GM18868 (cell line): ENCODE measurements around the gene UGT2B17.
"Not testable (repeated sequence)": the region's sequence is repeated elsewhere in the genome, so short reads cannot be mapped to it uniquely, and the experiment has no call there.

ENCODE experiments used
- ATAC-seq: cut with Tn5 transposase; IDR thresholded peaks from one replicate; pipeline ENCODE4 v1.9.1; 2021; ENCODE audit warnings: mild to moderate bottlenecking, moderate library complexity; ENCODE audit not compliant: unreplicated experiment

Gene UGT2B17

DNA sequence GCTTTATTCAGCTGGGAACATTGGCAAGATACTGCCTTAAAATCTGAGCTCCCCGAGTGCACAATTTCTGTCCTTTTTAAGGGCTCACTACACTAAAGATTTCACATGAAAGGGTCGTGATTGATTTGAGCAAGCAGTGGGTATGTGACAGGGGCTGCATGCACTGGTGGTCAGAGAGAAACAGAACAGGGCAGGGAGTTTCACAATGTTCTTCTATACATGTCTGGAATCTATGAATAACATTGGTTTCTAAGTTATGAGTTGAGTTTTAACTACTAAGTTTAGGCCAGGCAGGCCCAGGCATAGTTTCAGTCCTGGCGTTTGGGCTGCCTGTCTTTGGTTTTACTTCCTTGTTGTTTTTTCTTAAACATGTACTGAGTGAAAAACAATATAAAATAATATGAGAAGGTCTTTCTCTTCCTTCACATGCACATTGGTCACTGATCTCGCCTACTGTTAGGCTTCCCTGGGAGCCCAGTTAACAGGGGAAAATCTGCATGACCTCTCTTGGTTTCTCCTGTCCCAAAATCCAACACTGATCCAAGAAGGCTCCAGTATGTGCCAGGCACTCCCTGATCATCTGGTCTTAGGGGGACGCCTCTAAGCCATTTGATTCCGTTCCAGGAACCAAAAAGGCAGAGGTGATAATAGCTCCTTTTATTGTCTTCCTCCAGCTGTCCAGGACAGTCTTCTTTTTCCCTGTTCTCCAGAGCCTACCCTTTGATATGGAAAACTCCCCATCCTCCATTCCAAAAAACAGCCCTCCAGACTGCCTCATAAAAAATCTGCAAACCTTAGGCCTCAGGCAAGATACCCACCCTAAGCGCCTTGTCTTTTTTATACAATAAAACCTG lies at the start of gene UGT2B17:
UGT2B17 (minus strand) TSS at position 51 of the 854 bp plus-strand sequence. CDS start 7,838 bp downstream, outside the sequence.
- ATAC-seq: peak; percentile 84

DNA sequence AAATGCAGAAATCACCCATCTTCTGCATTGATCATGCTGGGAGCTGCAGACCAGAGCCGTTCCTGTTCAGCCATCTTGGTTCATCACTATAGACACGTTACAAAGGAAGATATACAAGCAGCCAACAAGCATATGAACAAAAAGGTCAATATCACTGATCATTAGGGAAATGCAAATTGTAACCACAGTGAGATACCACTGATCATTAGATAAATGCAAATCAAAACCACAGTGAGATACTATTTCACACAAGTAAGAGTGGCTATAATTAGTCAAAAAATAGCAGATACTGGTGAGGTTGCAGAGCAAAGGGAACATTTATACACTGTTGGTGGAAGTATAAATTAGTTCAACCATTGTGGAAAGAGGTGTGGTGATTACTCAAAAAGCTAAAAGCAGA lies 46.6 kb upstream of the UGT2B17 start:
- not testable (repeated sequence) for ATAC-seq

DNA sequence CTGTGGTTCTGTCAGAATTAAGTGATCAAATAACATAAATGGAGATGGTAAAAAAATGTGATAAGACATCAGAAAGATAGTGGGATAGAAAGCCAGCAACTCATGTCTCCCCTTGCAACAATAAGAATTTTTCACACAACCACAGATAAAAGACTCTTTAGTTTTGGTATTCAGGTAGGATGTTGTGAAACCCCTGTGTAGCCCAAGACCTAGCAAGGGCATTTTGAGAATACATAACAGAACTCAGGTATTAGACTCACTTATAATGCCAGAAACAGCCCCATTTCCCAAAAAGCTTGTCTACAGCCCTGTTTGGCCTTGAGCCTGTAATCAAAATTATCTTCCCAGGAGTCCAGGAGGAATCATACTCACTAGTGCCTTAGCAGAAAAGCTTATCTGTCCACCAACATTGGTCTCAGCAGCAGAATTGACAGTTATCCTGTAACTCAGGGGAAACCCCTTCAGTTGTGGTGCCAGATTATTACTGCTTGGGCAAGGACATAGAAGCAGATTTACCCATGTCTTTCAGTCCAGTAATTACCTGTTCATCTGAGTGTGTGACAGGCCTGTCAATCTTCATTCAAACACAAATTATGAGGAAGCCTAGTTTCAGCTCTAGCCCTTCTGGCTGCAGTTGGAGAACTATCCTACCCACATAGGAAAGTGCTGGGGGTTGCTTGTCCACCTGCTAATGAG lies 41.0 kb upstream of the UGT2B17 start:
- peak; percentile 62 for ATAC-seq

GRCh38 chr4:68615699-68616422 lies 39.7 kb upstream of the UGT2B17 start:
- no peak for ATAC-seq

DNA sequence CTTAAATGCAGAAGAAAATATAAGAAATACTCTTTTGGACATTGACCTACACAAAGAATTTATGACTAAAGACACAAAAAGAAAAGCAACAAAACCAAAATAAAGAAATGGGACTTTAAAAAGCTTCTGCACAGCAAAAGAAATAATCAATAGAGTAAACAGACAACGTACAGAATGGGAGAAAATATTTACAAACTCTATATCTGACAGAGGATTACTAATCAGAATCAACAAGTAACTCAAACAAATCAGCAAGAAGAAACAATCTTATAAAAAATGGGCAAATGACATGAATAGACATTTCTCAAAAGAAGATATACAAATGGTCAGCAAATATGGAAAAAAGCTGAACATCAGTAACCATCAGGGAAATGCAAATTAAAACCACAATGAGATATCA lies 37.6 kb upstream of the UGT2B17 start:
- ATAC-seq: no peak

DNA sequence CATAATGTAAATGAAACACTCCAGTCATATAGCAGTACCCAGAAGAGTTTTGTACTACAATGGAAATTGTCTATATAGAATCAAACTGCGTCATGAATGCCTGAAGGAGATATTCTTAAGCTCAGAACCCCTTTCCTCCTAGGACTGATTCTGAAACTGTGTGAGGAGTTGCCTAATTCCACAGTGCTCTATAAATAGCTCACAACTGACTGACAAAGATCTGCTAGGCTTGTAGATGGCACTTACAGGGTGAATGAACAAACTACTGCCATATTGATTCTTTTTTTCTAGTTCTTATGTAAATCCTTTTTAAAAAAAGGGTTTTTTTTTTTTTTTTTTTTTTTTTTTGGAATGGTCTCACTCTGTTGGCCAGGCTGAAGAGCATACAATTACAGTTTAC lies 30.1 kb upstream of the UGT2B17 start:
- ATAC-seq: no peak

DNA sequence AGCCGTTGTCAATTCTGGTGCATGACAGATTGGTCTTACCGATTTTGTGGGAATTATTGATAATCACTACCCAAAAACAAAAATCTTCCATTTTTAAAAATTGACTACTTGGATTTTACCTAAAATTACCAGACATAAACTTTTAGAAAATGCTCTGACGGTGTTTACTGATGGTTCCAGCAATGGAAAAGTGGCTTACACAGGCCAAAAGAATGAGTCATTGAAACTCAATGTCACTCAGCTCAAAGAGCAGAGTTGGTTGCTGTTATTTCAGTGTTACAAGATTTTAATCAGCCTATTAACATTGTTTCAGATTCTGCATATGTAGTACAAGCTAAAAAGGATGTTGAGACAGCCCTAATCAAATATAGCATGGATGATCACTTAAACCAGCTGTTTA lies 23.0 kb upstream of the UGT2B17 start:
- ATAC-seq: no peak

- no peak for ATAC-seq
Observed at GRCh38 chr4:68597482-68597881, 21.4 kb upstream of the UGT2B17 start.

GRCh38 chr4:68594678-68595077 lies 18.6 kb upstream of the UGT2B17 start:
- no peak for ATAC-seq

DNA sequence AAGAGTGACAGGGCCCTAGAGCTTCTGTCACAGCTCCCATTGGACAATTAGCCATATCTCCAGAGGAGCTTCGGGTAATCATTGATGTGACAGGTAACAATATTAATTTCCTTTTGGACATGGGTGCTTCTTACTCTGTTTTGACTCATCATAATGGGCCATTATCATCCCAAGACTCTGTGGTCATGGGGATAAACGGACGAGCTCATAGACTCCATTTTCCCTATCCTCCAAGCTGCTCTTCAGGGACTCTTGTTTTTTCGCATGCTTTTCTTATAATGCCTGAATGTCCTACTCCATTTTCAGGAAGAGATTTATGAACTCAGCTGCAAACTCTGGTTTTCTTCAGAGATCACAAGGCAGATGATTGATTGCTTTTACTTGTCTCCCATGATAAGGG lies 17.0 kb upstream of the UGT2B17 start:
- no peak for ATAC-seq

DNA sequence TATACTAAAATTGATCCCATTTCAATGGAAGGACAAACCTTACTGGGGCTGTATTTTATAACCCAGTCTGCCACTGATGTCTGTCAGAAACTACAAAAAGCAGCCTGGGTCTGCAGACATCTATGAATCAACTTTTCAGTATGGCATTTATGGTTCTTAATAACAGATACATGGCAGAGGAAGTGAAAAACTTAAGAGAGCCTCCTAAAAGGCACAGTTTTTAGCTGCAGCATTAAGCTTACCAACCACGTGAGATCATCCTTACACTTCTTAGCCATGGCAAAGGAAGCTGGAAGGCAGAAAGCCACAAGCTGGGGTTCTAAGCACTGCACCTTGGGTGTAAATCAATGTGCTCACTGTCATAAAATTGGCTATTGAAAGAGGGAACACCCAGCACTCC lies 16.6 kb upstream of the UGT2B17 start:
- ATAC-seq: peak; percentile 94

DNA sequence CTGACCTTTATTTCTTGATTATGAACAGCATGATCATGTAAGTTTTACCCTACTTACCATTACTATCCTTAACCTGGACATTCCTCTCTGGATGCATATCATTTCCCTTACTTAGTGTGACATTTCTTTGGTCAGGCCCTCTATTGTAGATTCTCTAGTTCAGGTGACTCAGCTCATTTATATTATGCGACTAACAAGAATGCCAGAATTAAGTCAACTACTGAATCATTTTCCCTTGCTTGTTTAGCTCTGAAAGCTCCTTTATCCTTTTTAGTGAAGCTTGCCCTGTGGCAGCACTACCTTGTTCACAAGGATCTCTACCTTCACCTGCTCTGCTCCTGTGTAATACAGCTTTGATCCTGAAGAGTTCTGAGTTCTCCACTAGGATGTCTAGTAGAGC lies 15.1 kb upstream of the UGT2B17 start:
- no peak for ATAC-seq

- no peak for ATAC-seq
Observed at GRCh38 chr4:68589790-68590189, 13.7 kb upstream of the UGT2B17 start.

- no peak for ATAC-seq
Observed at GRCh38 chr4:68582339-68582717, 6.2 kb upstream of the UGT2B17 start.

GRCh38 chr4:68581383-68582338 lies 5.5 kb upstream of the UGT2B17 start:
- ATAC-seq: no peak

DNA sequence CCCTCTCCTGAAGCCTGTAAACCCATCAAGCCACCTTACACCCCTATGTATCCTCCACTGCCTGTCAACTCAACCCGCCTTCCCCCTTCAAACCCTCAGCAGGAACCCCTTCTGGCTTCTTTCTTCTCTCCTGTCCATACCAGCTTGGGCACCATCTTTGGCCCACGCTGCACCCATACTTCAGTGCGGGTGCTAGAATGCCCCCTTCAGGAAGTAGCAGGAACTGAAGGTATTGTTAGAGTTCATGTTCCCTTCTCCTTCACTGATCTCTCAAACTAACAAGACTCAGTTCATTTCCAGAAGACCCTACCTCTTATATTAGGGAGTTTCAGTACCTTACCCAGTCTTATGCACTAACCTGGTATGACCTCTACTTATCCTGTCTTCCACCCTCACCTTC lies 1.5 kb upstream of the UGT2B17 start:
- ATAC-seq: no peak

GRCh38 chr4:68575636-68576035 lies 486 bp downstream of the UGT2B17 start:
- not testable (repeated sequence) for ATAC-seq

DNA sequence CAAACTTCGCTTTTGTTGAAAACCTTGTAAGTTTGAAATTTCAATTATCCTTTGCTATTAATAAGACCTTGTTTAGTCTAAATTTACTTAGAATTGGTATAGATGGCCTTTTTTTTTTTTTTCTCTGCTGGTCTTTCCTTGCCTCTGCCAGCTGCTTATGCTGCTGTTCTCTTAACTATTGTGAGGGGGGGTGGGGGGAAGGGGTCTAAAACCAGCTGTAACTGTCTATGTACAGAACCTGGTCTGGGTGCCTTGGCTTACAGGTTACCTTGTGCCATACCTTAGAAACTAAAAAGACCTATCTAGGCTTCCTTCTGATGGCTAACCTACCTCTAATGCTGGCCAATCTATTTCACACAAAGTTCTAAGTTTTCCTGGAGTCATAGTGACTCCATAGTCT lies 1.0 kb downstream of the UGT2B17 start:
- no peak for ATAC-seq

- no peak for ATAC-seq
Observed at GRCh38 chr4:68572653-68573170, 3.4 kb downstream of the UGT2B17 start.

DNA sequence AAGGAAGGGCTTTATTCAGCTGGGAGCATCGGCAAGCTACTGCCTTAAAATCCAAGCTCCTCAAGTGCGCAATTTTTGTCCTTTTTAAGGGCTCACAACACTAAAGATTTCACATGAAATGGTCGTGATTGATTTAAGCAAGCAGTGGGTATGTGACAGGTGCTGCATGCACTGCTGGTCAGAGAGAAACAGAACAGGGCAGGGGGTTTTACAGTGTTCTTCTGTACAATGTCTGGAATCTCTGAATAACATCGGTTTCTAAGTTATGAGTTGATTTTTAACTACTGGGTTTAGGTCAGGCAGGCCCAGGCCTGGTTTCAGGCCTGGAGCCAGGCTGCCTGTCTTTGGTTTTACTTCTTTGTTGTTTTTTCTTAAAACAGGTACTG lies 6.0 kb downstream of the UGT2B17 start:
- ATAC-seq: peak; percentile 36
